Measurements from ENCODE around the gene LRRFIP1.
A peak's percentile ranks its signal among the peaks of the same experiment; 100 is the strongest.

The LRRFIP1 gene

DNA sequence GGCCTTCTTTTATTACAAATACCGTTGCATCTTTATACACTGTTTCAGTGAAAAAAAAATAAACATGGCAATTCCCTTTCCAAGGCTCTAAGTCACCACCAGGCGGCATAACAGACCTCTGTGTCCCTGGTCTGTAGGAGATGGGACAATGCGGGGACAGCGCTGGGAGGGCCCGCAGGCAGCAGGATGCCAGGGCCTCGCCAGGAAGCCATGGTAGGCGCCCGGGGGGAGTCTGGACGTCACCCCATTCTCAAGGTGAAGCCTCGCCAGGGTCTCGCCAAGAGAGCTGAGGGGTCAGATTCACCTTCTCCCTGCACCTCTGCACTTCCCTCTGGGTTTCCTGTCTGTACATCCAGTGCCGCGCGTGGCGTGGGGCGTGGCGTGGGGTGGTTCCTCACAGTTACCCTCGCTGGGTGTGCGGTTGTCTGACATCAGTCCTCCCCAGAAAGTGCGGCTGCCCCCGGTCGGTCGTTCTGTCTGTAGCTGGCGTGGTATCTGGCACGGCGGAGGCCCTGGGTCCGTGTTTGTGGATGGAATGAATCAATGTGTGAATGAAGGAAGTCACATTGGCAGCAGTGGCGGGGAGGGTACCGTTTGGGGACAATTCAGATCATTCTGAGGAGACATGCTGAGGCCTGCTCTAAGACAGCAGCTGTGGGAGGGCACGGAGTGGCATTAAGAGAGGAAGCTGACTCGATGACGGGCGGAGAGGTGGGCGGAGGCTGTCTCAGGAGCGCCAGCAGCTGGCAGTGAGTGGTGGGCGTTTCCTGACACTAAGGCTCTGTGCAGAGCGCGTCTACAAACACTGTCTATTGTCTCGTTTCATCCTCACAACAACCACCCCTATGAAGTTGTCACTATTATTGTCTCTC, 46.0 kb downstream of the LRRFIP1 start:
- H3K4me3 ChIP-seq (ENCODE audit: low read depth, low read length), result peak overlapping the region; percentile 7
- TF ChIP-seq CTCF (IDR thresholded peaks at IDR 0.05; ENCODE audit: borderline replicate concordance, insufficient read depth, low read depth, low read length), result peak; percentile 65; the same call in 1 of the 2 replicates

- TF ChIP-seq CTCF (IDR thresholded peaks at IDR 0.05; ENCODE audit: borderline replicate concordance, insufficient read depth, low read depth, low read length), result no peak
Observed at GRCh38 chr2:237674731-237675276, 47.4 kb downstream of the LRRFIP1 start.

DNA sequence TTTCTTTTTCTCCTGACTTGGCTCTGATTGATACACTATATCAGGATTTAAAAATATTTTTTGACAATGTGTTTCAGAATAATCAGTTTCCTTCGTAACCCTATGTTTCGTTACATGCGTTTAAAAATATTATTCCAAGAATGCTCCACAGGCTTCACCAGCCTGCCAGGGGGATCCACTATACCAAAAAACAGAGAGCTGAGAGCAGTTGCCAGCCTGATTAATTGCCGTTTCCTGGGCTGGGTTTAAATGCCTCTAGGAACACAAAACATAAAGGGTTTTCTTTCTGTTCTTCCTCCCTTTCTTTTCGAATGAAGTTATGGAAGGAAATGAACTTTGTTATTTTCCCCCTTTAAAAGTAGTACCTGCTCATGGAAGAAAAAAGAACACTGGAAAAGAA, 47.9 kb downstream of the LRRFIP1 start:
- no peak for TF ChIP-seq CTCF (IDR thresholded peaks at IDR 0.05; ENCODE audit: borderline replicate concordance, insufficient read depth, low read depth, low read length)
- peak overlapping the region; percentile 12 for H3K4me3 ChIP-seq (ENCODE audit: low read depth, low read length)

More at GRCh38 chr2:237674731-237675276, 47.4 kb downstream of the LRRFIP1 start:
- peak overlapping the region; percentile 12 for H3K4me3 ChIP-seq (ENCODE audit: low read depth, low read length)

GRCh38 chr2:237680702-237681478, 53.5 kb downstream of the LRRFIP1 start:
- H3K4me3 ChIP-seq (ENCODE audit: low read depth, low read length), result no peak overlapping the region
- no peak for TF ChIP-seq CTCF (IDR thresholded peaks at IDR 0.05; ENCODE audit: borderline replicate concordance, insufficient read depth, low read depth, low read length)

- no peak overlapping the region for H3K4me3 ChIP-seq (ENCODE audit: low read depth, low read length)
- no peak for TF ChIP-seq CTCF (IDR thresholded peaks at IDR 0.05; ENCODE audit: borderline replicate concordance, insufficient read depth, low read depth, low read length)
Observed at GRCh38 chr2:237682151-237682550, 54.8 kb downstream of the LRRFIP1 start.

GRCh38 chr2:237682856-237683670, 55.7 kb downstream of the LRRFIP1 start:
- TF ChIP-seq CTCF (IDR thresholded peaks at IDR 0.05; ENCODE audit: borderline replicate concordance, insufficient read depth, low read depth, low read length), result no peak

More at GRCh38 chr2:237682856-237683670, 55.7 kb downstream of the LRRFIP1 start:
- H3K4me3 ChIP-seq (ENCODE audit: low read depth, low read length), result no peak overlapping the region

All from GM12875 (cell line).